Left lobe of liver (tissue), 2 donors: ENCODE data around the gene RAPGEF6. TPM values are rescaled to one million over a fixed set of nuclear protein-coding genes. Genes with fewer than 3 reads are reported as not detected.
"Not testable (repeated sequence)": the region's sequence is repeated elsewhere in the genome, so short reads cannot be mapped to it uniquely, and the experiment has no call there.

ENCODE experiments used
- ATAC-seq: fragments of 200-7000 bp; cut with Tn5 transposase; one replicate; pipeline ENCODE4 v1.9.1; 2020; ENCODE audit warnings: mild to moderate bottlenecking, moderate library complexity
- DNase-seq: peaks from one replicate; pipeline ENCODE4 v3.0.0-alpha.2; 2020; ENCODE audit warnings: low spot score
- total RNA-seq: library from RNA; stranded (reverse); gene quantifications from one replicate; pipeline ENCODE4 v1.2.1, GENCODE V29; 2021
- donor health status: DM: no; HTN: no; CAD: no; lungs with moderate emphysema.
- donor health status: DM: no; HTN: yes; CAD: no.

The RAPGEF6 gene
- total RNA-seq, 1 donor from 2014 or later, result 3.9 TPM

GRCh38 chr5:131392466-131393095, 242.4 kb downstream of the RAPGEF6 start:
- no peak for ATAC-seq

GRCh38 chr5:131389869-131390265, 245.2 kb downstream of the RAPGEF6 start:
- DNase-seq (no peak), ATAC-seq (no peak)

More at GRCh38 chr5:131392466-131393095, 242.4 kb downstream of the RAPGEF6 start:
- no peak for DNase-seq

GRCh38 chr5:131389096-131389868, 245.7 kb downstream of the RAPGEF6 start:
- ATAC-seq (no peak), DNase-seq (no peak)

GRCh38 chr5:131387255-131387654, 247.8 kb downstream of the RAPGEF6 start:
- DNase-seq (no peak), ATAC-seq (no peak)

- no peak for DNase-seq
- ATAC-seq, result peak; percentile 82
Measured at GRCh38 chr5:131386779-131387178, 248.2 kb downstream of the RAPGEF6 start.

- DNase-seq (no peak), ATAC-seq (no peak)
Measured at GRCh38 chr5:131386124-131386523, 248.9 kb downstream of the RAPGEF6 start.

- ATAC-seq, result no peak
- DNase-seq, result no peak
Measured at GRCh38 chr5:131384616-131385214, 250.3 kb downstream of the RAPGEF6 start.

GRCh38 chr5:131384173-131384572, 250.9 kb downstream of the RAPGEF6 start:
- ATAC-seq, result no peak

GRCh38 chr5:131382407-131383395, 252.3 kb downstream of the RAPGEF6 start:
- ATAC-seq (peak; percentile 65), DNase-seq (no peak)

More at GRCh38 chr5:131384173-131384572, 250.9 kb downstream of the RAPGEF6 start:
- no peak for DNase-seq

- DNase-seq, result no peak
- ATAC-seq, result no peak
Measured at GRCh38 chr5:131381777-131382176, 253.3 kb downstream of the RAPGEF6 start.

- peak; percentile 21 for ATAC-seq
- DNase-seq, result no peak
Measured at GRCh38 chr5:131381021-131381420, 254.0 kb downstream of the RAPGEF6 start.

GRCh38 chr5:131380238-131380637, 254.8 kb downstream of the RAPGEF6 start:
- not testable (repeated sequence) for ATAC-seq, DNase-seq

- no peak for DNase-seq
- ATAC-seq, result peak; percentile 39
Measured at GRCh38 chr5:131379723-131380122, 255.3 kb downstream of the RAPGEF6 start.

GRCh38 chr5:131378721-131379541, 256.1 kb downstream of the RAPGEF6 start:
- no peak for ATAC-seq

GRCh38 chr5:131377785-131378325, 257.2 kb downstream of the RAPGEF6 start:
- no peak for DNase-seq
- ATAC-seq, result no peak

More at GRCh38 chr5:131378721-131379541, 256.1 kb downstream of the RAPGEF6 start:
- DNase-seq, result no peak

GRCh38 chr5:131377346-131377745, 257.7 kb downstream of the RAPGEF6 start:
- ATAC-seq (no peak), DNase-seq (no peak)

GRCh38 chr5:131375351-131375750, 259.7 kb downstream of the RAPGEF6 start:
- DNase-seq (no peak), ATAC-seq (peak; percentile 44)
